GM18907 (cell line): ENCODE measurements around the gene GRIK1.
"Not testable (repeated sequence)": the region's sequence is repeated elsewhere in the genome, so short reads cannot be mapped to it uniquely, and the experiment has no call there.

Experiments used
- ATAC-seq: cut with Tn5 transposase; IDR thresholded peaks from one replicate; pipeline ENCODE4 v1.9.1; 2021; ENCODE audit warnings: mild to moderate bottlenecking, moderate library complexity; ENCODE audit not compliant: unreplicated experiment

GRIK1 gene

DNA sequence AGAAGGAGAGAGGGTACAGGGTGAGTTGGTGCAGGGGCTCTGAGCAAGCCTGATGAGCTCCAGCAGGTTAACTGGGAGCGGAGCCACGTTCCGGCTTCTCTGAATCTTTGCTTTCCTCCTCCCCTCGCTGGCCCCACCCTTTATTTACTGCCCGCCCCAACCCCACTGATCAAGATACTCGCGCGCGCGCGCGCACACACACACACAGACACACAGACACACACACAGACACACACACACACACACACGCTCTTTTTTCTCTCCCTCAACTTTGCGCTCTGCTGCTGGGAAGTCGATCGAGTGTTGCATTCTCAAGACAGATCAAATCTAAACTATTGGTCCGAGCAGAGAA lies at the start of gene GRIK1:
GRIK1 (minus strand) TSS at position 73 of the 352 bp plus-strand sequence.
- no peak for ATAC-seq

DNA sequence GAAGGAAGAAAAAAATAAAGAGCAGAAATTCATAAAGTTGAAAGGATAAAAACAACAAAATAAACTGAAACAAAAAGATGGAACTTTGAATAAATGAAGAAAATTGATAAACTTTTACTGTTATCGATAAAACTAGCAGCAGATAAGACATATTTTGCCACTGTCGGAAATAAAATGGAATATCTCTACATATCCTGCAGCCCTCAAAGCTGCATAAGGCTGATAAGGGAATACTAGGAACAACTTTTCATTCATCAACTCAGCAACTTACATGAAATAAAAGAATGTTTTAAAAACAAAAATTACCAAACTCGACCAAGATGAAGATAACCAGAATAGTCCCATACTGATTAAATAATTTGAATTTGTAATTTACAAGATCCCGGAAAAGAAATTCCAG lies 48.0 kb upstream of the GRIK1 start:
- no peak for ATAC-seq

DNA sequence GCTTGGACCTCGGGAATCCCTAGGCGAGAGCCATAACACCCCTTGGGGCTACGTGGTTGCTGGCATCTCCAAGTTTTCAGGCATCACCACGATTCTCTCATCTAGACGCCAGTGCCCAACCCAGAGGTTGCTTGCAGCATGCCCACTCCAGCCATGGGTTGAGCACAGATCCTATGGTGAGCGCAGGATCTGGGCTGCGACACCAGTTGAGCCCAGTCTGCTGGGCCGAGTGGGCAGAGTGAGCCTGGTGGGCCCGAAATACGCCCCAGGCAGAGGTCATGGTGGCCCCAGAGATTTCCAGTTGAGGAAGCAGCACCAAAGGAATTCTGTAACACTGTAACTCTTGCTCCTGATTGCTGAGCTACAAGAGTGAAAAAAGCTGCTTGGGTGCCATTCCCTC lies 46.1 kb upstream of the GRIK1 start:
- ATAC-seq = no peak

DNA sequence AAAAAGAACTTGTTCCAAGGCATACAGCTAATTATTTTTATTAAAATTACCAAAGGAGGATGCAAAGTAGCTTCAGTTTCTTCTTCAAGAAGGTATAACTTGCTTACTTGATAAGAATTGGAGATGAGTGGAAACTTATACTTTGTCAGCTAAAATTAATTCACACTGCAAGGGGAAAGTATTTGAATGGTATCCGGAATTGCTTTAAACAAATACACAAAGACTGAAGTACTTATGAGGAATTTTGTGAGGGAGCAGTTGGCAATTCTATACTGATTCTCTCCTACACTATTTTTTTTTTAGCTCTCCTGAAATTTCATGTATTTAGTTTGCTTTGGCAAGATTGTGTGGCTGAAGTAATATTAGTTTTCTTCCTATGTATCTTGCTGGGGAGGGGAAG lies 39.2 kb upstream of the GRIK1 start:
- no peak for ATAC-seq

DNA sequence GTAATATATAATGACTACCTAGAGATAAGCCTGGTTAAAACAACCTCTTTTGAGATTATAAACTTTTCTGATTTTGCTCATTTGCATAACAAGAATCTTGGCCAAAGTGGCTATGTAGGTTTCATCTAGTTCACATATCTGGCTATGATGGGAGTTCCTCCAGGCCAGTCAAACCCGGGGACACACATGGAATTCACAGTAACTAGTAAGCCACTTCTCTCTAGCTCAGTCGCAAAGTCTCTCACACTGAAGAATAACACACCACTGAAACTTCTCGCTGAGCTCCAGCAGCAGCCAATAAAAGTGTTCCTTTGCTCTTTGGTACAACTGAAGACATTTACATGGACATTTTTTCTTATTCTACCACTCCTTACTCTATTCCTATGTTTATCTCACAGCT lies 36.0 kb upstream of the GRIK1 start:
- no peak for ATAC-seq

DNA sequence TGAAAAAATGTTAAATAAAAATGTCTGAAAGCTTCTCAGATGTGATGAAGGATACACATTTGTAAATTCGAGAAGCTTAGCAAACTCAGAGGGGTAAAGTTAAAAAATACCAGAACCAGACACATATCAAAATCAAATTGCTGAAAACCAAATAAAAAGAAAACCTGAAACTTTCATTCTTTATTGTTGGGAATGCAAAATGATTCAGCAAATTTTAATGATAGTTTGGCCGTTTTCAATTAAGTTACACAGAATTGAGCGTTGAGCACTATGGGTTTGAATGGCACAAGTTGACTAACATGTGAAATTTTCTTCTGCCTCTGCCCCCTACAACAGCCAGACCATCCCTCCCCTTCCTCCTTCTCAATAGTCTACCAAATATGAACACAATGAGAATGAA lies 33.5 kb upstream of the GRIK1 start:
- ATAC-seq = no peak

DNA sequence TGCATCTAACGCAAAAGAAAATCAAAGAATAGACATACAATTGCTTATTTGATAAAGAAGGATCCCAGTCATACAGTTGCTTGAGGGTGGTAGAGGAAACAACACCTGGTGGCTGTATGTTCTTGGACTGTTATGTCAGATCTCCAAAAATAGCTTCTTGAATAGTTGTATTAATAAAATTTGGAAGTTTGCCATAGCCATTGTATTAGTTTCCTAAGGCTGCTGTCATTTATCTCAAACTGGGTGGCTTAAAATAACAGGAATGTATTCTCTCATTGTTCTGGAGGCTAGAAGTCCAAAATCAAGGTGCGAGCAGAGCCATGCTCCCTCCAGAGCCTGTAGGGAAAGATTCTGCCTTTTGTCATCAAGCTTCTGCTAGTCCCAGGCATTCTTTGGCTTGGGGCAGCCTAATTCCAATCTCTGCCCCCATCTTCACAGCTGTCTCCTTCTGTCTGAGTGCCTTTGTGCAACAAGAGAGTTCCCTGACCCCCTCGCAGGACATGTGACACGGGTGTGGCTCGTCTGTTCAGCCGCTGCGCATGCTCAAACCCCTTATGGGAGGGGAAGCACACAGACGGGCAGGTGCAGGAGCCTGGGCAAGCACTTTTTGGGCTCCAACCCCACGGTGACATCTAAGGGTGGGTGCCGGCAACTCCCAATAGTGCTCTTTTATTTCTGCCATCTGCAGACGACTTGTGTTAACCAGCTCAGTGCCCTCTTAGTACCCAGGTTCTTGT lies 21.7 kb upstream of the GRIK1 start:
- ATAC-seq = no peak

DNA sequence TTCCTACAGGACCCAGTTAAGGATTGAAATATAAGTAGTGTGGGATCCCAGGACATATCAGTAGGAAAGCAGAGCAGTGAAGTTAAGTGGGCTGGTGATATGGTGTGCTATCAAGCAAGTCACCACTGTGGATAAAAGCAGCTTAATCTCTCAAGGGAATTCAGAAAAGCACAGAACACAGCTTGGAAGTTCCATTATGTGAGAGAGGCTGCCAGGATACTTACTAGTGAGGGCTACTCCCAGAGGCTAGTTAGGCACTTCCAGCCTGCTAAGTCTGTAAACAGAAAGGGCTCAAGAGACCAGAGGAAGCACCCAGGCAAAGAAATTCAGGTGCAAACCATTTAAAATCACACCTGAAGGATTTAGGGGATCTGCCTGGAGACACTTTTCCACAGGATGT lies 18.8 kb upstream of the GRIK1 start:
- ATAC-seq = no peak

DNA sequence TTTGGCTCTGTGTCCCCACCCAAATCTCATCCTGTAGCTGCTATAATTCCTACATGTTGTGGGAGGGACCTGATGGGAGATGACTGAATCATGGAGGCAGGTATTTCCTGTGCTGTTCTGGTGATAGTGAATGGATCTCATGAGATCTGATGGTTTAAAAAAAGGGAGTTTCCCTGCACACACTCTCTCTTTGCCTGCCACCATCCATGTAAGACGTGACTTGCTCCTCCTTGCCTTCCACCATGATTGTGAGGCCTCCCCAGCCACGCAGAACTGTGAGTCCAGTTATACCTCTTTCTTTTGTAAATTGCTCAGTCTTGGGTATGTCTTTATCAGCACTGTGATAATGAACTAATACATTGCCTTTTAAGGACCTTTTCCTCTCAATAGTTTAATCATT lies 18.2 kb upstream of the GRIK1 start:
- not testable (repeated sequence) for ATAC-seq

DNA sequence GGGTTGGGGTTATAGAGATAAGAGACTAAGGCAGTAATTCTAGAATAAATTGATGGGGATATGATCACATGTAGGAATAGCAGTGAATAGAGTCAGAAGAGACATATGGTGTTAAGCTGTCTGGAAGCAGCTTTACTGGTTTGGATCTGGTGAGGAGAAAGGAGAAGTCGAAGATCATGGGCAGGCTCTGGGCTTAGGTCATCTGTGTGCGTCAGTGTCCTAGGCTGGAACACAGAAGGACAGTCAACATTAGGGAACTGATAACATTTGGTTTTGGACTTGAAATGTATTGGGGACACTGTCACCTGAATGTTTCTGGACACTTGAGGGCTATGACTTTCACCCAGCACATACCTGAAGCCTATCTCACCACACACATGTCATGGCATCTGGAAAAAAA lies 13.9 kb upstream of the GRIK1 start:
- ATAC-seq = no peak

DNA sequence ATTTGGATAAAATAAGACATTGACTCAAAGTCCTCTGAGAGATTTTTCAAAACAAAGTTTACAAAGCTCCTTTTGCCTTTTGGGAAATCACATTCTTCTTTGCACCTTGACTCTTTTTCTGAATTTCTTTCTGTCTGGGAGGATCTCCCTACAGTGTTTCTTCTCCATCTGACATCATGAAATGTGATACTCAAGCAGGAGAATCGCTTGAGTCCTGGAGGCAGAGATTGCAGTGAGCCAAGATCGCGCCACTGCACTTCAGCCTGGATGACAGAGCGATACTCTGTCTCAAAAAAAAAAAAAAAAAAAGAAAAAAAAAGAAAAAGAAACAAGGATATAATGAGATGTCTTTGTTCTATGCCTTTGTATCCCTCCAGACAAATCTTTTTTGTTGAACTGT lies 13.3 kb upstream of the GRIK1 start:
- no peak for ATAC-seq

DNA sequence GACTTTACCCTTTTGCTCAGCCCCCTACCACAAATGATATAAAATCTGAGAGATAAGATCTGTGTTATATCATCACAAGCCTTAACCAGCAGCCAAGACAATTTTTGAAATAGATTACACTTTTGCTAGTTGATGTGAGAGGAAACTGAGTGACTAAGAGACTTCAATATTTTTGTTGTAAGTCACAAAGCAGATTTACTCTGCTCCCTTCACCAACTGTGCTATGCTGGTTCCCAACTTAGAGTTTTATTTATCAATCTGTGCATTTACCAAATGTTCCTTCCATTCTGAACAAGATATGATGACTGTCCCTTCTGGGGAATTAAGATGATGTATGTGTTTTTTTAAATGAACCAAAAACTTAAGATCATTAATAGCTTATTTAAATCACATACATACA lies 12.1 kb upstream of the GRIK1 start:
- no peak for ATAC-seq

DNA sequence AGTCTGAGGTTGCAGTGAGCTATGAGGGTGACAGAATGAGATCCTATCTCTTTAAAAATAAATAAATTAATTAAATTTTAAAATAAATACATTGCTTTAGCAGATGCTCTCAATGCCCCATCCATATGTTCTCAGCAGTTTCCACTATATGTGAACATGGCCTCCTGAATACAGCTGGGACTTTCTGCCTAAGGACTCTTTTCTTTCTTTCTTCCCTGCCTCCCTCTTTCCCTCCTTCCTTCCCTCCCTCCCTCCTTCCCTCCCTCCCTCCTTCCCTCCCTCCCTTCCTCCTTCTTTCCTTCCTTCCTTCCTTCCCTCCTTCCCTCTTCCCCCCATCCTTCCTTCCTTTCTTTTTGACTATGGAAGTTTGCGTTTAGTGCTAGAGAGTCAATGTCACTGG lies 10.2 kb upstream of the GRIK1 start:
- no peak for ATAC-seq

DNA sequence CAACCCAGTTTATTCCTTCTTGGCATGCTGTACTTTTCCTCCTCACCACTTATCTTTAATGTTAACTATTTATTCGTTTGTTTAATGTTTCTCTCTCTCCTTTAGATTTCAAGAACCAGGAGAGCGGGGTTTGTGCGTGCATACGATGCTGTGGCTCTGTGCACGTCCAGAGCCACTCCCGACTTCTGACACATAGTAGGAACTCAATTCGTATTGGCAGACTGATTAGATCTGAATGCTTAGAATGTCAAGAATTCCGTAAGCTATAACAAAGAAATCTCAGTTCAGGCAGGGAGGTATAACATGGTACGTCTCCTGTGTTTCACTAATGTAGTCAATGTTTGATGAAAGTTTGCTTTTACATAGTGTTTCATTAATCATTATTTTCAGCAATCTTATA lies 7.3 kb upstream of the GRIK1 start:
- no peak for ATAC-seq

DNA sequence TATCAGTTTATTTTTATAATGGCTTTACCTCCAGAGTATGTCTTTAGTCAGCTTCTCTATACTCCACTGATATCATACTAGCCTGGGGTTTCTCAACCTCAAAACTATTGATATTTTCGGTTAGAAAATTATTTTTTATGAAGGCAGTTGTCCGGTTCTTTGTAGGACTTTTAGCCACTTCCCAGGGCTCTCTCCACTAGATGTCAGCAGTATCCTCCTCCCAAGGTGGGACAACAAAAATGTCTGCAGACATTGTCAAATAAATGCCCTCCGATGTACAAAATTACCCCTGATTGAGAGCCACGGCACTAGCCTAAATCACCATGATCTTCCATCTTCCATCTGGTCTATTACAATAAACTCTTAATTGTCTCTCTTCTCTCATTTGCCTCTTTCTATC lies 4.1 kb upstream of the GRIK1 start:
- no peak for ATAC-seq

DNA sequence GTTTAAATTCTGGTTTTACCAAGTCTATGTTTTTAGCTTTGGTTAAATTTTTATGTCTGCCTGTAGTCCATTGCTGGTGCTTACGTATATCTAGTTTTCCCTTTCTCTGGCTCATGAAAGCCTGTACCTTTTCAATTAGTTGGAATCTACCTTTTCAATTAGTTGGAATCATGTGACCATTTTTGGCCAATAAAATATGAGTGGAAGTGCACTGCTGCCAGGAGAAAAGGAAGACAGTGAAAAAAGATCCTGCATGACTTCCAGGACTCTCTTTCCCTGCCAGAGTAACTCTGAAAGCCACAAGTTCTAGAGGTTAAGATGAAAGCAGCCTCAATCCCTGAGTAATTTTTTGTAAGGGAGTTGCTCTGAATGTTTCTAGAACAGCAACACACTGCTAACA lies 2.2 kb upstream of the GRIK1 start:
- no peak for ATAC-seq

DNA sequence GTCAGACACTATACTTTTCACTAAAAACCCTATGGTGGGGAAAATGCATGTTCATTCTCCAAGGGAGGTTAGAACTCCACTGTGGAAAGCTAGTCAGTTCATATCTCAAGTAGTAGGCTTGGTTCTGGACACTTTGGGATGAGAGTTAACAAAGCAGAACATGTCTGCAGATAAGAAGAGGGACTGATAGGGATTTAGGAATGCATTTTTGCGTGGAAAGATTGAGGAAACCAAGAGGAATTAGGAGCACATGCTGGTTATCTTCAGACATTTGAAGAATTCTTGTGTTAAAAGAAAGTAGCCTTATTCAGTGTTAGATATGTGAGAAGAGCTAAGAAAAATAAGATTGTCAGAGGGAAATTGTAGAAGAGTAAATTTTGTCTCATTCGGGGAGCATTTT lies 1.2 kb upstream of the GRIK1 start:
- ATAC-seq = no peak

DNA sequence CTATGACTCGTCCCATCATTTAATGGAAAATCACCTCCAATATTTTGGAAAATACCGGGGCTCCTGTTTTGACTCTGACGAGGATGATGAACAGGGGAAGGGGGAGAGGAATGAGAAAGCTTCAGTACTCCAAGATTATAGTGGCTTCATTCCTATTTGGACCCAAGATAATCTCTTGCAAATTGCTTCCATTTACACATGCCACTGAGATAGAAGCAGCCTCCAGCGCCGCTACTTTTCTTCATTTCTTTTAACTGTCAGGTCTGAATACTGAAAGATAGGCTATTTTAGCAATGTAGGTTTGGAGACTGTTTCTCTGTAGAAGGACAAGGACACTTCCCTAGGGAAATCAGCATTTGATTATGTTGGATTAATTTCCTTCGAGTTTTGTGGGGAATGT lies 565 bp upstream of the GRIK1 start:
- no peak for ATAC-seq

DNA sequence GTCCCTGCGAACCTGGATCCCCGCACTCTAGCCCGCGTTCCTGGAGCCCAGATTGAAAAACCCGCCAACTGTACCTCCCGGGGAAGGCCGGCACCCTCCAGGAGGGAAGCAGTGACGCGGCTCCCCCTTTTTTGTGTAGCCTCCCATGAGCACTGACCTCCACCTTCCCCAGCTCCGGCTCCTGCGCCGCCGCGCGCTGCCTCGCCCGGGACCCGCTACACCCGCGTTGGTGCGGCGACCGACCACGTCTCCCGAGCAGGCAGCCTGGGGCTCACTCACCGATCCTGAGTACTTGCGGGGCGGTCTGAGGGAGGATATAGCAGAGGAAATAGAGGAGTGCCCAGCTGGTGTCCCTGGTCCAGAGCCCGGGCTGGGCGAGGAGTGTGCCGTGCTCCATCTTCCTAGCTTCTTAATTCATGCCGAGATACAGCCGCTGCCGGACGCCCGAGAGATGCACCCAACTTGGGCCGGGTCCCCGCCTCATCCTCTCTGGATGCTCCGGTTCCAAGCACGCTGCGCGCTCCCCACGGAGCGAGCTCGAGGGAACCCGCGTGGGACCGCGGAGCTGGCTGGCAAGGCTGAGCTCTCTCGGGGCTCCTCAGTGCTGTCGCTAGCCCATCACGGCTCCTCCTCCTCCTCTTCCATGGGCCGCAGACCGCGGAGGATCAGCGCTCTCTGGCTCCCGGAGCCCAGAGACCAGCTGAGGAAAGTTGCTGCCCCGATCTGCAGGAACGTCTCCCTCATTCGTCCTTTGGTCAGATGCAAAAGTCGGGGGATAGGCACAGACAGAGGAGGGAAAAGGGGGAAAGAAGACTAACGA lies 482 bp downstream of the GRIK1 start:
- ATAC-seq = no peak

DNA sequence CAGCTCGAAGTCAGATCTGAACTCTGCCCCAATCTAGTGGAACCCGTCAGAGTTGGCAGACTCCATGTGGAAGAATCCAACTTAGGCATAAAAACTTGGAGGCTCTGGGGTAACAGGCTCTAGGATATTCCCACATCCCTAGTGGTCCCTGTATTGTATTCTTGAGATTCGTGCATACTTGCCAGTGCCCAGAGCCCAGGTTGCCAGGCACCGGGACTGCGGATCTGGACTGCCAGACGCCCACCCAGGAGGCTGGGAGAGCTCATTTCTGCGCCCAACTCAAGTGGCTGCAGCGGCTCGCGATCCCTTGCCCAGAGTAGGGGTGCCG lies 1.1 kb downstream of the GRIK1 start:
- ATAC-seq = no peak

DNA sequence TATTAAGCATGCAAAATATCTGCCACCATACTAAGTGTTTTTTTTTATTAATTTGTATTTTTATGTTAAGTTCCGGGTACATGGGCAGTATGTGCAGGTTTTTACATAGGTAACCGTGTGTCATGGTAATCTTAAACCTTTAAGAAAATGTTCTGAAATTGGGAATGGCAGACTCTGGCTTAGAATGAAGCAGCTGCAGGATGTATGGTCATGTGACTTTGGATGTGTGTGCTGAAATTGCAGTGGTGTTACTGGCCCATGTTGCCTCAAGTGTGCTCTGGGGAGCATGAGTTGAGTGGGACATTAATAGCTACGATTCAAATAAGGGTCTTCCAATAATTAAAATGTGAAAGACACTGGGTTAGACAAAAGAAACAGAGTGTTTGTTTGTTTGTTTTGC lies 6.7 kb downstream of the GRIK1 start:
- no peak for ATAC-seq

DNA sequence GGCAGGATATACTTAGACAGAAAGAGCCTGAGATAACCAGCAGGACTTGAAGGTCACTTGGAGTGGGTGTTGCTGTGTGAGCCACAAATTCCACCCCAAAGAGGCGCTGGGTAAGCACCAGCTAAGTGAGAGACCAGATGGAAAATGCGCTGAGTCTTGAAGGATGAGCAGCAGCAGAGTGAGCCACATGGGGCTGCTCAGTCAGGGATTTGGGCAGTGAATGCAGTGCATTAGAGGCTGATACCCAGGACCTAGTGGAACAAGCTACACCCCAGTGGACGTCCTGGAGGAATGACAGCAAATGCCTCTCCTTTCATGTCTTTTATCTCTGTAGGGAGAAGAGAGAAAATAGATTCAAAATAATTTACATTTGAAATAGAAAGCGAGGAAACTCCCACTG lies 11.3 kb downstream of the GRIK1 start:
- ATAC-seq = no peak

DNA sequence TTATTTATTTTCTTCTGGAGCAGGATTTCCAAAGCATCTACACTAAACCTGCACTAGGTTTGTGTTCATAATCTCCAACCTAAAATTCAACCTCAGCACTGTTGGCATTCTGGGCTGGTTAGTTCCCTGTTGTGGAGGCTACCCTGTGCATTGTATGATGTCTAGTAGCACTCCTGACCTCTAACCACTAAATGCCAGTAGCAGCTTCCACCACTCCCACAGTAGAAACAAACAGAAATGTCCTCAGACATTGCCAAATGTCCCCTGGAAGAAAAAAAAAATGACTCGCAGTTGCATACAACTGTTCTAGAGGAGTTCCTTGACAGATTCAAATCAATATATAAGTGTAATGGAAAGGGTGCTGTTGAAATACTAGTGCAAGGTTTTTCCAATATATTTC lies 18.9 kb downstream of the GRIK1 start:
- no peak for ATAC-seq
